NCI-H2227 treated with DMSO at 0.1 percent for 48 hours (cell line): Measurements from ENCODE around the gene NNAT.
A peak's percentile ranks its signal among the peaks of the same experiment; 100 is the strongest.

Experiments
- DNase-seq: peaks from one replicate; lab custom pipeline; 2025; lab: John Stamatoyannopoulos, UW

The NNAT gene

GRCh38 chr20:37502654-37503053, 18.4 kb upstream of the NNAT start:
- no peak for DNase-seq

- no peak for DNase-seq
These were observed 17.7 kb upstream of the NNAT start for GRCh38 chr20:37503256-37503927.

GRCh38 chr20:37504404-37505096, 16.5 kb upstream of the NNAT start:
- no peak for DNase-seq

- no peak for DNase-seq
These were observed 15.5 kb upstream of the NNAT start for GRCh38 chr20:37505263-37506151.

GRCh38 chr20:37506152-37506725, 14.8 kb upstream of the NNAT start:
- no peak for DNase-seq

- DNase-seq: no peak
These were observed 10.8 kb upstream of the NNAT start for GRCh38 chr20:37510226-37510625.

GRCh38 chr20:37511610-37512275, 9.3 kb upstream of the NNAT start:
- DNase-seq: no peak

- DNase-seq: peak; percentile 44
These were observed 7.2 kb upstream of the NNAT start for GRCh38 chr20:37513779-37514359.

GRCh38 chr20:37515876-37516275, 5.2 kb upstream of the NNAT start:
- no peak for DNase-seq

- DNase-seq: no peak
These were observed 4.0 kb upstream of the NNAT start for GRCh38 chr20:37516811-37517750.

- DNase-seq: no peak
These were observed 3.0 kb upstream of the NNAT start for GRCh38 chr20:37518059-37518458.

GRCh38 chr20:37518606-37519507, 2.2 kb upstream of the NNAT start:
- no peak for DNase-seq

- no peak for DNase-seq
These were observed 1.3 kb upstream of the NNAT start for GRCh38 chr20:37519508-37520418.

GRCh38 chr20:37520419-37520955, 563 bp upstream of the NNAT start:
- DNase-seq: no peak

- DNase-seq: peak; percentile 66
These were observed 1.4 kb downstream of the NNAT start for GRCh38 chr20:37522260-37523011.

- DNase-seq: no peak
These were observed 2.0 kb downstream of the NNAT start for GRCh38 chr20:37523012-37523391.
